Spleen (tissue), 7 donors: ENCODE results near the gene HADHA.

Experiments used
- POLR2A ChIP-seq, 3 donors: fragments of 450-650 bp; IDR thresholded peaks; one replicate each; pipeline ENCODE4 v1.5.1; 2017; ENCODE audit warnings: antibody characterized with exemption in 3 of 3, mild to moderate bottlenecking in 1 of 3
- TF ChIP-seq, protein P1 (sequence below), 11 experiments: fragments of 200-600 bp in 7 of 11; fragments of 450-650 bp in 4 of 11; sonication (generic) in 4 of 11; IDR thresholded peaks in 8 of 11; conservative IDR thresholded peaks in 3 of 11; 1 replicate in 7 of 11; 2 replicates in 4 of 11; pipeline versions ENCODE4 v1.4.0 to v1.8.0; 2016 to 2021; ENCODE audit warnings: antibody characterized with exemption in 11 of 11, inconsistent platforms in 4 of 11, mild to moderate bottlenecking in 1 of 11
- donor health status: DM: no; HTN: no; CAD: no; lungs with moderate emphysema.
- donor health status: DM: no; HTN: no; CAD: no.
- donor health status: DM: no; HTN: no; CAD: no.

- TF ChIP-seq, protein P1, sequence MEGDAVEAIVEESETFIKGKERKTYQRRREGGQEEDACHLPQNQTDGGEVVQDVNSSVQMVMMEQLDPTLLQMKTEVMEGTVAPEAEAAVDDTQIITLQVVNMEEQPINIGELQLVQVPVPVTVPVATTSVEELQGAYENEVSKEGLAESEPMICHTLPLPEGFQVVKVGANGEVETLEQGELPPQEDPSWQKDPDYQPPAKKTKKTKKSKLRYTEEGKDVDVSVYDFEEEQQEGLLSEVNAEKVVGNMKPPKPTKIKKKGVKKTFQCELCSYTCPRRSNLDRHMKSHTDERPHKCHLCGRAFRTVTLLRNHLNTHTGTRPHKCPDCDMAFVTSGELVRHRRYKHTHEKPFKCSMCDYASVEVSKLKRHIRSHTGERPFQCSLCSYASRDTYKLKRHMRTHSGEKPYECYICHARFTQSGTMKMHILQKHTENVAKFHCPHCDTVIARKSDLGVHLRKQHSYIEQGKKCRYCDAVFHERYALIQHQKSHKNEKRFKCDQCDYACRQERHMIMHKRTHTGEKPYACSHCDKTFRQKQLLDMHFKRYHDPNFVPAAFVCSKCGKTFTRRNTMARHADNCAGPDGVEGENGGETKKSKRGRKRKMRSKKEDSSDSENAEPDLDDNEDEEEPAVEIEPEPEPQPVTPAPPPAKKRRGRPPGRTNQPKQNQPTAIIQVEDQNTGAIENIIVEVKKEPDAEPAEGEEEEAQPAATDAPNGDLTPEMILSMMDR (IDR thresholded peaks at IDR 0.05 in 8 of 11, conservative IDR thresholded peaks at IDR 0.05 in 3 of 11), result no peak
- no peak for TF ChIP-seq POLR2A (IDR thresholded peaks at IDR 0.05)
Observed at GRCh38 chr2:26190369-26190768, 54.1 kb downstream of the HADHA start.
